ENCODE data around the gene MDP1. TPM values are rescaled to one million over a fixed set of nuclear protein-coding genes. Genes with fewer than 3 reads are reported as not detected.
"Not testable (repeated sequence)": the region's sequence is repeated elsewhere in the genome, so short reads cannot be mapped to it uniquely, and the experiment has no call there.

MDP1 gene
- total and polyA plus RNA-seq, 2 donors (not counting 1 experiment from before 2014, with no cell fraction given), result 14.4 to 22.1 TPM

- TF ChIP-seq CTCF (conservative IDR thresholded peaks at IDR 0.05 in 1 of 2, IDR thresholded peaks at IDR 0.05 in 1 of 2; ENCODE audit: low read depth in 1 of 2, low read length in 2 of 2), result no peak
- no peak for TF ChIP-seq EZH2 (IDR thresholded peaks at IDR 0.05; ENCODE audit: low read length, missing control alignments)
- H3K4me1 ChIP-seq (ENCODE audit: control insufficient read depth, extremely low read depth, insufficient read depth, low read length), result peaks cover 3% of the 10 kb centered on the region
- peak; percentile 27 to 95 for DNase-seq (ENCODE audit: low read depth in 2 of 2)
- no peaks in the 10 kb centered on the region for H3K27me3 ChIP-seq (ENCODE audit: control insufficient read depth, insufficient read depth, low read length)
- H4K20me1 ChIP-seq (ENCODE audit: control insufficient read depth, extremely low read depth, insufficient read depth, low read length), result no peaks in the 10 kb centered on the region
- H3K79me2 ChIP-seq (ENCODE audit: control insufficient read depth, insufficient read depth, low read length), result peaks cover 54% of the 10 kb centered on the region
- no peak overlapping the region for H3K9ac ChIP-seq (ENCODE audit: insufficient read depth, low read length)
- H3K36me3 ChIP-seq (ENCODE audit: control insufficient read depth, insufficient read depth, low read length), result peaks cover 3% of the 10 kb centered on the region
- H3K4me2 ChIP-seq (ENCODE audit: extremely low read depth, insufficient read depth, low read length), result no peak overlapping the region
- no peak overlapping the region for H3K4me3 ChIP-seq (replicated peaks in 1 of 4; ENCODE audit: control extremely low read depth in 1 of 4, insufficient read depth in 1 of 4, low read depth in 3 of 4, low read length in 4 of 4)
- H3K9me3 ChIP-seq (ENCODE audit: control insufficient read depth, insufficient read depth, low read depth, low read length), result no peaks in the 10 kb centered on the region
- peak overlapping the region; percentile 12 for H3K27ac ChIP-seq (ENCODE audit: insufficient read depth, low read length)
- no peak overlapping the region for H2AFZ ChIP-seq (ENCODE audit: low read length)
Observed at GRCh38 chr14:24224618-24225071, 8.8 kb upstream of the MDP1 start.

DNA sequence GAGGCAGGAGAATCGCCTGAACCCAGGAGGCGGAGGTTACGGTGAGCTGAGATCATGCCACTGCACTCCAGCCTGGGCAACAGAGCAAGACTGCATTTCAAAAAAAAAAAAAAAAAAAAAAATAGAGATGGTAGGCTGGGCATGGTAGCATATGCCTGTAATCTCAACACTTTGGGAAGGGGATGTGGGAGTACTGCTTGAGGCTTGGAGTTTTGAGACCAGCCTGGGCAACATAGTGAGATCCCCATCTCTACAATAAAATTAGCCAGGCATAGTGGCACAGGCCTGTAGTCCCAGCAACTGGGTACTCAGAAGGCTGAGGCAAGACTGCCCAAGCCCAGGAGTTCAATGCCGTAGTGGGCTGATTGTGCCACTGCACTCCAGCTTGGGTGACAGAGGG, 7.1 kb upstream of the MDP1 start:
- not testable (repeated sequence) for H3K4me1 ChIP-seq (ENCODE audit: control insufficient read depth, extremely low read depth, insufficient read depth, low read length); DNase-seq (ENCODE audit: low read depth in 2 of 2); H2AFZ ChIP-seq (ENCODE audit: low read length); H3K27me3 ChIP-seq (ENCODE audit: control insufficient read depth, insufficient read depth, low read length); H3K36me3 ChIP-seq (ENCODE audit: control insufficient read depth, insufficient read depth, low read length); H3K4me2 ChIP-seq (ENCODE audit: extremely low read depth, insufficient read depth, low read length); H3K27ac ChIP-seq (ENCODE audit: insufficient read depth, low read length); H4K20me1 ChIP-seq (ENCODE audit: control insufficient read depth, extremely low read depth, insufficient read depth, low read length); H3K9me3 ChIP-seq (ENCODE audit: control insufficient read depth, insufficient read depth, low read depth, low read length); H3K4me3 ChIP-seq (replicated peaks in 1 of 4; ENCODE audit: control extremely low read depth in 1 of 4, insufficient read depth in 1 of 4, low read depth in 3 of 4, low read length in 4 of 4); H3K9ac ChIP-seq (ENCODE audit: insufficient read depth, low read length)
- peaks cover 45% of the 10 kb centered on the region for H3K79me2 ChIP-seq (ENCODE audit: control insufficient read depth, insufficient read depth, low read length)

- TF ChIP-seq EZH2 (IDR thresholded peaks at IDR 0.05; ENCODE audit: low read length, missing control alignments) (no peak), CTCF (conservative IDR thresholded peaks at IDR 0.05 in 1 of 2, IDR thresholded peaks at IDR 0.05 in 1 of 2; ENCODE audit: low read depth in 1 of 2, low read length in 2 of 2) (no peak)
- no peak for DNase-seq (ENCODE audit: low read depth in 2 of 2)
- Histone ChIP-seq H3K27me3 (ENCODE audit: control insufficient read depth, insufficient read depth, low read length) (no peaks in the 10 kb centered on the region), H3K4me1 (ENCODE audit: control insufficient read depth, extremely low read depth, insufficient read depth, low read length) (no peaks in the 10 kb centered on the region), H3K27ac (ENCODE audit: insufficient read depth, low read length) (no peak overlapping the region), H3K36me3 (ENCODE audit: control insufficient read depth, insufficient read depth, low read length) (peaks cover 1% of the 10 kb centered on the region), H3K4me3 (replicated peaks in 1 of 4; ENCODE audit: control extremely low read depth in 1 of 4, insufficient read depth in 1 of 4, low read depth in 3 of 4, low read length in 4 of 4) (no peak overlapping the region), H3K4me2 (ENCODE audit: extremely low read depth, insufficient read depth, low read length) (no peak overlapping the region), H4K20me1 (ENCODE audit: control insufficient read depth, extremely low read depth, insufficient read depth, low read length) (no peaks in the 10 kb centered on the region), H3K9me3 (ENCODE audit: control insufficient read depth, insufficient read depth, low read depth, low read length) (no peaks in the 10 kb centered on the region), H3K79me2 (ENCODE audit: control insufficient read depth, insufficient read depth, low read length) (peaks cover 21% of the 10 kb centered on the region), H3K9ac (ENCODE audit: insufficient read depth, low read length) (no peak overlapping the region), H2AFZ (ENCODE audit: low read length) (no peak overlapping the region)
Observed at GRCh38 chr14:24219521-24219920, 3.7 kb upstream of the MDP1 start.

All from fibroblast of lung (primary cell).